GM19328 (cell line): ENCODE data around the gene MLST8.
"Not testable (repeated sequence)": the region's sequence is repeated elsewhere in the genome, so short reads cannot be mapped to it uniquely, and the experiment has no call there.

Source experiments
- ATAC-seq: cut with Tn5 transposase; IDR thresholded peaks from one replicate; pipeline ENCODE4 v1.9.1; 2021; ENCODE audit warnings: mild to moderate bottlenecking, moderate library complexity; ENCODE audit not compliant: unreplicated experiment

Gene MLST8

GRCh38 chr16:2229091-2229490, 23.8 kb downstream of the MLST8 start:
- no peak for ATAC-seq

GRCh38 chr16:2229632-2230250, 24.5 kb downstream of the MLST8 start:
- ATAC-seq, result no peak

GRCh38 chr16:2230376-2230775, 25.1 kb downstream of the MLST8 start:
- no peak for ATAC-seq

- ATAC-seq, result no peak
These were observed 26.0 kb downstream of the MLST8 start for GRCh38 chr16:2231016-2231931.

GRCh38 chr16:2232094-2232990, 27.1 kb downstream of the MLST8 start:
- no peak for ATAC-seq

GRCh38 chr16:2233046-2233775, 28.0 kb downstream of the MLST8 start:
- ATAC-seq, result no peak

- ATAC-seq, result no peak
These were observed 28.9 kb downstream of the MLST8 start for GRCh38 chr16:2233872-2234812.

GRCh38 chr16:2234813-2235170, 29.5 kb downstream of the MLST8 start:
- no peak for ATAC-seq

- no peak for ATAC-seq
These were observed 30.0 kb downstream of the MLST8 start for GRCh38 chr16:2235234-2235651.

GRCh38 chr16:2235695-2236336, 30.6 kb downstream of the MLST8 start:
- ATAC-seq, result no peak

GRCh38 chr16:2236337-2237101, 31.3 kb downstream of the MLST8 start, which contains the start of gene DNASE1L2:
DNASE1L2 (plus strand) TSS chr16:2236444; CDS start chr16:2236817, 373 bp downstream.
- no peak for ATAC-seq

- no peak for ATAC-seq
These were observed 31.8 kb downstream of the MLST8 start for GRCh38 chr16:2237102-2237482.

GRCh38 chr16:2237493-2238149, 32.4 kb downstream of the MLST8 start:
- ATAC-seq, result no peak

GRCh38 chr16:2238150-2238837, 33.0 kb downstream of the MLST8 start:
- no peak for ATAC-seq

GRCh38 chr16:2238838-2239675, 33.8 kb downstream of the MLST8 start:
- no peak for ATAC-seq

- not testable (repeated sequence) for ATAC-seq
These were observed 35.1 kb downstream of the MLST8 start for GRCh38 chr16:2240331-2240730.
